Pancreas (tissue), 10 donors: ENCODE data around the gene CMKLR1. TPM values are rescaled to one million over a fixed set of nuclear protein-coding genes. Genes with fewer than 3 reads are reported as not detected.

Source experiments
- ATAC-seq, 4 donors: fragments of 200-7000 bp; cut with Tn5 transposase; one replicate each; pipeline versions ENCODE4 v1.8.0 to v1.9.1; 2020; ENCODE audit warnings: mild to moderate bottlenecking in 4 of 4, moderate library complexity in 4 of 4
- DNase-seq, 6 donors: peaks; one replicate each; pipeline ENCODE4 v3.0.0-alpha.2; 2020
- FAIRE-seq: peaks from 2 replicates; lab custom pipeline; 2012; peaks lifted over from hg19 to GRCh38; lab: Jason Lieb, UNC
- H3K27ac ChIP-seq, 4 donors: fragments of 200-600 bp; sonication (generic); 1 replicate in 3 of 4; 2 replicates in 1 of 4; pipeline versions ENCODE4 v1.5.0 to v1.8.0; 2020
- H3K27me3 ChIP-seq, 4 donors: fragments of 200-600 bp; one replicate each; pipeline ENCODE4 v1.8.0; 2021
- H3K36me3 ChIP-seq, 3 donors: fragments of 200-600 bp; sonication (generic) in 1 of 3; one replicate each; pipeline versions ENCODE4 v1.5.0 to v1.8.0; 2020 to 2021
- H3K4me1 ChIP-seq, 3 donors: fragments of 200-600 bp; one replicate each; pipeline ENCODE4 v1.8.0; 2021
- H3K4me3 ChIP-seq, 4 donors: fragments of 200-600 bp; sonication (generic) in 2 of 4; one replicate each; pipeline versions ENCODE4 v1.5.0 to v1.8.0; 2020 to 2021
- H3K9me3 ChIP-seq, 4 donors: fragments of 200-600 bp; one replicate each; pipeline ENCODE4 v1.8.0; 2021
- CTCF ChIP-seq, 4 donors: fragments of 200-600 bp; sonication (generic) in 3 of 4; IDR thresholded peaks; one replicate each; pipeline versions ENCODE4 v1.5.0 to v1.8.0; 2021; ENCODE audit warnings: antibody characterized with exemption in 4 of 4
- WGBS, 2 donors: extraction: QIAGEN DNeasy Blood & Tissue Kit; methylation state at CpG; one replicate each; pipeline ENCODE4 v1.1.7; 2013; 5-methylcytosine and 5-hydroxymethylcytosine counted together
- intact Hi-C, 3 donors: fragments of 100-400 bp; cut with DNase I; formaldehyde crosslinking; loops; one replicate each; pipeline versions ENCODE4 v1.11.1 to v1.14.2; 2022
- polyA plus RNA-seq, 2 donors: library from polyadenylated mRNA; stranded (reverse); fragments of 200-250 nt; gene quantifications; one replicate each; pipeline ENCODE4 v1.2.3, GENCODE V29; 2013
- total RNA-seq, 6 donors: library from RNA; stranded (reverse); fragmentation: NEBNext Ultra II Directional in 4 of 6; extraction: Animal tissue kit (Norgen Biotek cat#: 25700) in 4 of 6; gene quantifications; one replicate each; pipeline versions ENCODE4 v1.2.1 to v1.2.4, GENCODE V29; 2021 to 2023
- donor health status: healthy with polysubstance abuse.
- donor health status: DM: no; HTN: no; CAD: no; lungs with moderate emphysema.
- donor health status: DM: no; HTN: no; CAD: no.
- donor health status: control.
- donor health status: control.
- donor health status: Bipolar disorder and iron deficiency.
- donor health status: DM: yes; HTN: yes; CAD: no.
- donor health status: DM: no; HTN: no; CAD: no.
- donor health status: DM: no; HTN: no; CAD: no.
- donor health status: DM: yes; HTN: yes; CAD: no.

The CMKLR1 gene
- total and polyA plus RNA-seq, 8 donors = 0.95 to 7.4 (median 1.4) TPM

GRCh38 chr12:108365324-108365723, 26.2 kb upstream of the CMKLR1 start:
- Histone ChIP-seq H3K27ac (no peak overlapping the region), H3K4me3 (no peak overlapping the region), H3K4me1 (no peaks in the 10 kb centered on the region), H3K36me3 (no peaks in the 10 kb centered on the region), H3K27me3 (no peaks in the 10 kb centered on the region), H3K9me3 (no peaks in the 10 kb centered on the region)
- no peak for DNase-seq
- no peak for ATAC-seq
- TF ChIP-seq CTCF (IDR thresholded peaks at IDR 0.05) = no peak
- FAIRE-seq = no peak
- intact Hi-C loops = no loop called here

GRCh38 chr12:108364879-108365278, 25.8 kb upstream of the CMKLR1 start:
- Histone ChIP-seq H3K27me3 (no peaks in the 10 kb centered on the region), H3K4me1 (no peaks in the 10 kb centered on the region), H3K4me3 (no peak overlapping the region), H3K27ac (no peak overlapping the region), H3K36me3 (no peaks in the 10 kb centered on the region), H3K9me3 (no peaks in the 10 kb centered on the region)
- DNase-seq = no peak
- ATAC-seq = no peak
- no peak for FAIRE-seq
- TF ChIP-seq CTCF (IDR thresholded peaks at IDR 0.05) = no peak
- intact Hi-C loops = no loop called here
- 50 to 61% methylated on average over 3 of the region's 3 CpGs for WGBS, 2 donors

GRCh38 chr12:108363565-108363964, 24.5 kb upstream of the CMKLR1 start:
- H3K36me3 ChIP-seq = no peaks in the 10 kb centered on the region
- TF ChIP-seq CTCF (IDR thresholded peaks at IDR 0.05) = no peak
- no peak for DNase-seq
- no peak overlapping the region for H3K27ac ChIP-seq
- H3K4me1 ChIP-seq = no peaks in the 10 kb centered on the region
- no peaks in the 10 kb centered on the region for H3K9me3 ChIP-seq
- no peaks in the 10 kb centered on the region for H3K27me3 ChIP-seq
- no peak for ATAC-seq
- WGBS, 2 donors = 71 to 79% methylated on average over 1 of the region's 1 CpG
- intact Hi-C loops = no loop called here
- no peak overlapping the region for H3K4me3 ChIP-seq
- no peak for FAIRE-seq

GRCh38 chr12:108363165-108363564, 24.1 kb upstream of the CMKLR1 start:
- WGBS, 2 donors = 73 to 84% methylated on average over 11 of the region's 11 CpGs
- no peak for FAIRE-seq
- TF ChIP-seq CTCF (IDR thresholded peaks at IDR 0.05) = no peak
- Histone ChIP-seq H3K9me3 (no peaks in the 10 kb centered on the region), H3K4me1 (no peaks in the 10 kb centered on the region), H3K4me3 (no peak overlapping the region), H3K36me3 (no peaks in the 10 kb centered on the region), H3K27me3 (no peaks in the 10 kb centered on the region), H3K27ac (no peak overlapping the region)
- no peak for DNase-seq
- intact Hi-C loops = no loop called here
- ATAC-seq = no peak

GRCh38 chr12:108361606-108362005, 22.5 kb upstream of the CMKLR1 start:
- ATAC-seq (no peak), FAIRE-seq (no peak), DNase-seq (no peak)
- Histone ChIP-seq H3K9me3 (no peaks in the 10 kb centered on the region), H3K27me3 (no peaks in the 10 kb centered on the region), H3K36me3 (no peaks in the 10 kb centered on the region), H3K4me3 (no peak overlapping the region), H3K4me1 (no peaks in the 10 kb centered on the region), H3K27ac (no peak overlapping the region)
- WGBS, 2 donors = 50 to 64% methylated on average over 3 of the region's 3 CpGs
- intact Hi-C loops = no loop called here
- TF ChIP-seq CTCF (IDR thresholded peaks at IDR 0.05) = no peak
